GM18526 (cell line): ENCODE results near the gene ANO7.

Source experiments
- POLR2A ChIP-seq: IDR thresholded peaks from 3 replicates; pipeline ENCODE4 v1.6.1; 2011; ENCODE audit not compliant: insufficient read length; ENCODE audit errors: extremely low read depth

ANO7 gene

GRCh38 chr2:241252778-241253475 is 64.5 kb downstream of the ANO7 start:
- no peak for TF ChIP-seq POLR2A

- no peak for TF ChIP-seq POLR2A
These were observed 66.5 kb downstream of the ANO7 start for GRCh38 chr2:241254904-241255351.

- TF ChIP-seq POLR2A = no peak
These were observed 67.2 kb downstream of the ANO7 start for GRCh38 chr2:241255542-241256167.

- TF ChIP-seq POLR2A = no peak
These were observed 67.7 kb downstream of the ANO7 start for GRCh38 chr2:241256168-241256545.

GRCh38 chr2:241257419-241258032 is 69.0 kb downstream of the ANO7 start:
- TF ChIP-seq POLR2A = no peak

GRCh38 chr2:241258505-241259280 is 70.2 kb downstream of the ANO7 start:
- TF ChIP-seq POLR2A = no peak

- TF ChIP-seq POLR2A = no peak
These were observed 72.4 kb downstream of the ANO7 start for GRCh38 chr2:241260911-241261310.

GRCh38 chr2:241261628-241262027 is 73.2 kb downstream of the ANO7 start:
- TF ChIP-seq POLR2A = no peak

- no peak for TF ChIP-seq POLR2A
These were observed 74.6 kb downstream of the ANO7 start for GRCh38 chr2:241263061-241263460.

- TF ChIP-seq POLR2A = no peak
These were observed 77.0 kb downstream of the ANO7 start for GRCh38 chr2:241265506-241265905.

- no peak for TF ChIP-seq POLR2A
These were observed 79.0 kb downstream of the ANO7 start for GRCh38 chr2:241267249-241268067.

- TF ChIP-seq POLR2A = no peak
These were observed 79.8 kb downstream of the ANO7 start for GRCh38 chr2:241268306-241268705.

GRCh38 chr2:241268716-241269445 is 80.4 kb downstream of the ANO7 start:
- TF ChIP-seq POLR2A = no peak
